GM18868 (cell line): ENCODE measurements around the gene NR6A1.

Source experiments
- ATAC-seq: cut with Tn5 transposase; IDR thresholded peaks from one replicate; pipeline ENCODE4 v1.9.1; 2021; ENCODE audit warnings: mild to moderate bottlenecking, moderate library complexity; ENCODE audit not compliant: unreplicated experiment

The NR6A1 gene

DNA sequence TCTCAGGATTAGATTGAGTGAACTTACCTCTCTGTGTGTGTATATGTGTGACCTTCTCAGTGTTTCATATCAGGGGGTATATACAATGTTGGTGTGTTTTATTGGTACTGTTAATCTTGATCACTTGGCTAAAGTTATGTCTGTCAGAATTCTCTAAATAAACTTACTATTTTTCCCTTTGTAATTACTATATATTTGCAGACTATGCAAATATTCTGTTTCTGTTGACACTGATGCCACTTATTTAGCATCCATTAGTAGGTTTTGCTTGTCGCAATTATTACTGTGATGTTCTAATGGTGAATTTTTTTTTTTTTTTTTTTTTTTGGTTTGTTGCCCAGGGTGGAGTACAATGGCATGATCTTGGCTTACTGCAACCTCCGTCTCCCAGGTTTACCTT is 221.0 kb downstream of the NR6A1 start:
- no peak for ATAC-seq

DNA sequence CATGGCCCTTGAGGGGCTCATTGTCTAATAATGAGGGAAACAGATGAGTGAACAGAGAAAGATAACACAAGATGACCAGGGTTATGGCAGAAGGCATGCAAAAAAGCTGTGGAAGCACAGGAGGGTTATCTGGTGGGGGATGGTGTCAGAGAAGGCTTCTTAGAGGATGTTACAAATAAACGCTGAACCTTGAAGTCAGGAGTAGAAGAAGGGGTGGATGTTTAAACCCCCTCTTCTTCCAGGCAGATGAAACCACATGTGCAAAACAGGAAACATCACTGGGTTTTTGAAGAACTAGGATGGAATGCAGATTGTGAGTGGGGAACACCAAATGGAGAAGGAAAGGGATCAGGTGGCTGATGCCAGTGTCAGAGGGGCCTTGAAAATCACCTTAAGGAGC is 222.1 kb downstream of the NR6A1 start:
- no peak for ATAC-seq

GRCh38 chr9:124544535-124544934 is 226.6 kb downstream of the NR6A1 start:
- no peak for ATAC-seq

- no peak for ATAC-seq
These were observed 229.3 kb downstream of the NR6A1 start for GRCh38 chr9:124541824-124542223.

- ATAC-seq, result no peak
These were observed 233.2 kb downstream of the NR6A1 start for GRCh38 chr9:124537926-124538325.

- ATAC-seq, result no peak
These were observed 235.3 kb downstream of the NR6A1 start for GRCh38 chr9:124535846-124536245.

- ATAC-seq, result no peak
These were observed 238.2 kb downstream of the NR6A1 start for GRCh38 chr9:124532897-124533296.

- ATAC-seq, result no peak
These were observed 240.0 kb downstream of the NR6A1 start for GRCh38 chr9:124531115-124531514.

- ATAC-seq, result no peak
These were observed 240.9 kb downstream of the NR6A1 start for GRCh38 chr9:124530246-124530645.

DNA sequence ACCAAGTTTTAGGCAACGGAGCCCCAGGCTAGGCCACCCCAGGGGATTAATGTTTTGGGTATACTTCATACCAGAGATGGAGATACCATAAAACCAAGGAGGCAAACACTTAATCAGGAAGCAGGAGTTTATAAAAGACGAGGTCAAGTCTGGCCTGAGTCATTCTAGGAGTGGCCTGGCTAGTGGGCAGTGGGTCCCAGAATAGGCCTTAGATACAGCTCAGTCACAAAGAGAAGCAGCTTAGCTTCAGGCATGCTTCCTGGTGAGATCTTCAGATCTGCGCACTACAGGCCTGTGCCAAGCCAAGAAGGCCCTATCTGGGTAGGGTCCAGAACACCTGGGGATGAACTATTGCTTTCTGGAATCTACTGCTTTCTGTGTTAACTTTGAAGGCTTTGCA is 243.3 kb downstream of the NR6A1 start:
- ATAC-seq, result no peak

DNA sequence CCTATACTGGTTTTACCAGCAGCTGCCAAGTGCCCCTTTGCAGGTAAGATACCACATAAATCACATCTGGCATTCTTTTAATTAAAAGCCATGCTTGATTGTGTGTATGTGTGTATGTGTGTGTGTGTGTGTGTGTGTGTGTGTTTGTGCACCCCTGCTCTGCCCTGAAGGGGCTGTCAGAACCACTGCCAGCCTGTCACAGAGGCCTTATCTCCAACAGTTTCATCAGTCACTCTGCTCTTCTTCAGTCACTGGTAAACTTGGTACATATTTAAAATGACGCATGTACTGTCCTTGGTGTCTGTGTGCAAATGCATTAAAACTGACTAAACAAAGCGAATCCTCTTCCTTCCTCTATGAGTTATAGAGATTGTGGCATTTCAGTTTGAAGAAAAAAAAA is 244.9 kb downstream of the NR6A1 start:
- no peak for ATAC-seq

GRCh38 chr9:124522121-124523098 is 248.7 kb downstream of the NR6A1 start:
- ATAC-seq, result no peak

DNA sequence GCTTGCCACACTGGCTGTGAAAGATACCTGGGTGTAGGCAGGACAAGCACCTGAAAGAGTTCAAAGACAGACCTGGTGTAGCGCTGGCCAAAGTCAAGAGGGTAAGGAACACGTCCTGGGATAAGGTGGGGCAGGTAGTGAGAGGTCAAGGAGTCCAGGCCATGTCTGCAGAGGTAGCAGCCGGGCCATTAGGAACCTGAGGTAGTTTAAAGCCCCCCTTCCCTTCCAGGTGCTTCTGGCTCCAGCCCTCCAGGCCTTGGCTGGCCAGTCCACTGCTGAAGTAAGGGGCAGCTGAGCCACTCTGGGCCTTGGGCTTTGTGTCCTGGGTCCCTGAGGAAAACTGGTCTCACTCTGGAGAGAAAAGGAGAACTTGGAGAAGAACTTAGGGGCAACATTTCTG is 250.0 kb downstream of the NR6A1 start:
- no peak for ATAC-seq

DNA sequence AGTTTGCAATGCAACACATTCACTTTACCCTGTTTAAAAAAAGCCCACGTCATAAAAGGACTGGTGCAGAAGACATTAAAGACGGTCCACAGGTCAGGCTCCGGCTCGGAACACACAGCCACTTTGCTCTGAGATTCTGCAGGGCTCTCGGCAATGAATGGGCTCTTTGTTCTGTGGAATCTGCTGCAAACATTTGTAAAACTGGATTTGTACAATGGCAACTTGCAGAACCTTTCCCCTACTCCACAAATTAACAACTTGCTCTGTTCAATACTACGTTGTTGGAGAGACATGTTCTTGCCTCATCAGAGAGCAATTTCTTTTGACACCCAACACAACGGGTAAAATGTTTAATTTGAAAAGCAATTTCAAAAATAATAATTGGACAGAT is 250.9 kb downstream of the NR6A1 start:
- no peak for ATAC-seq

GRCh38 chr9:124518116-124518515 is 253.0 kb downstream of the NR6A1 start:
- no peak for ATAC-seq

DNA sequence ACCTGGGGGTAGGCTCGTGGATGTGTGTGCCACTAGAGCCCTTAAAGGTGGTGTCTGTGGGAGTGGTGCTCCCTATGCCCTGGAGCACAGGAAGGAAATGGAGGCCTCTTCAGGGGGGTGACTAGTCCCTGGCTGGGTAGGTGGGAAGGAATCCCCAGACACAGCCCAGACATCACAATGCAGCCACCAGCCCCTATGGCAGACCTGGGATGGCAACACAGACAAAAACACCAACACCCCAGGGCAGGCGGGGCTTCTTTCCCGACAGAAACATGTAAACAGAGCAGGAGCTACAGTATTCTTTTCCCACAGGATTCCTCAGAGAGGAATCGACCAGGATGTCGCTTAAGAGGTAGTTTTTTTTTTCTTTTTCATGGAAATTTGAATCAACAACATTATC is 253.5 kb downstream of the NR6A1 start:
- no peak for ATAC-seq

DNA sequence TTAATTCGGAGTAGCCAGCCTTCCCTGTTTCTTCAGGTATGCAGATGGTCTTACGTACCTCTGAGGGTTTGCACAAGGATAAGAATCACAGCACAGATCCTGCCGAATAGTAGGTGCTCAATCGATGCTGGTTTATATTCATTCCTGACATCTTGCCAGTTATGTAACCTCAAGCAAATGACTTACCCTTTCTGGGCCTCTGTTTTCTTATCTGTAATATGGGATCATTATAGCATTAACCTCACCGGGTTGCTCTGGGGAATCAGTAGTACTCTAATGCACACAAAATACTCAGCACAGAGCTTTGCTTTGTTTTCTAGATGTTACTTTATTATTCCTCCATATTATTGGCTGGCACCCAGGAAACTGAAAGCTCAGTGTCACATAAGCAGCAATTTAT is 256.2 kb downstream of the NR6A1 start:
- ATAC-seq, result no peak

DNA sequence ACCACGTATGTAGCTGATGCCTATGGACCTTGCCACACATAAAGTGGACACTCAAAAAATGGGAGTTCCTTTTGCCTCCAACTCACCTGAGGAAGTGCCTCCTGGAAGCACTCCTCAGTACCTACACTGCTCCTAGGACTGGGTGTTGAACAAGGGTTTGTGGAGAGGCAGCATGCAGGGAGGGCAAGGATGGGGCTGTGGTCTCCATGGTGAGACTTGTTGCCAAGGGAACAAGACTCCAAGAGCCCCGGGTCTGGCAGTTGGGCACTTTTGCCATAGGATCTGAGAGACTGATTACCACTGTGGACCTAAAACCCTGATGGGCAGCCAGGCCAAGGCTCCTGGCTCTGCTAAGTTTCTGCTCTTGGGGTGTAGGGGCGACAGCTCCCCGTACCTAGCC is 257.0 kb downstream of the NR6A1 start:
- no peak for ATAC-seq

DNA sequence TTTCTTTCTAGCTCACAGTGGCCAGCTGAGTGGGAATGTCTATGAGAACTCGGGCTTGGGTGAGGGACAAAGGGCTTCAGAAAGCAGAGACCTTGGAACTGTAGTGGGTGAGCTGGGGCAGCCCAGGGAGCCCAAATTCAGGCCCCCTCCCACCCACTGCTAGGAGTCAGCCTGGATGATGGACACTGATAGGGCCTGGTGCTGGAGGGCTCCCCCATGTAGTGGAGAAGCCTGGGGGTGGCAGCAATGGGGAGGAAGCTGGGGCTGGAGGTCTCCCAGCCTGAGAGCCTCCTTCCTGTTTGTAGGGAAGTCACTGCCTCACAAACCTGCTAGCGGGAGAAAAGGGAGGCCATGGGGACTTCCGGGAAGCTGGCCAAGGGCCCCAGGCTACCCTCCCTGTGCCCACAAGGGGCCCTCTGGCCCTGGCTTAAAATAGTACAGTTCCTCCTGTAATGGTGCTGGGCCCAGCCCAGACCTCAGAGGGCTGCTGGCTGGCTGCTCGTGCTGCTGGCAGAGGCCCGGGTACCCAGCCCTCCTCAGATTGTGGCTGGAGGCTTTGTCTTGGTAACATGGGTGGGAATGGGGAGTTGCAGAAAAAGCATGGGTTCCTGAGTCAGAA is 257.6 kb downstream of the NR6A1 start:
- ATAC-seq, result no peak

DNA sequence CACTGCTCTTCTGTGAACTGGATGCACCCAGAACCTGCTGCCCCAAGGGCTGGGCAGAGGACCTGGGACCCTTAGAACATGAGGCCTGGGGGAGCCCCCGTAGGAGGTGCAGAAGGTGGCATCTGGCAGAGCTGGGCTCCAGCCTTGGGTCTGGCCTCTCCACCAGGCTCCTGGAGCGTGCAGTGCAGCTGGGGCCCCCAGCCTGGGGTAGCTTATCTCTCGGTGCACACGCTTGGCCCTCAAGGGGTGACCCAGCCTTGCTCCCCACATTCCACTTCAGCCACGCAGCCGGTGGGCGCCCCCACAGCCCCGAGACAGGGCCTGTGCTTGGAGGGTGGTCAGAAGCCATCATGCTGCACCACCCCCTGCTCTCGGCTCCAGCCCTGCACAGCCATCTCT is 258.3 kb downstream of the NR6A1 start:
- no peak for ATAC-seq

- ATAC-seq, result no peak
These were observed 259.0 kb downstream of the NR6A1 start for GRCh38 chr9:124511891-124512805.
